Measurements from ENCODE around the gene ACTL6B.

Gene ACTL6B

GRCh38 chr7:100683659-100684533, 27.6 kb upstream of the ACTL6B start:
- no peak for DNase-seq

DNA sequence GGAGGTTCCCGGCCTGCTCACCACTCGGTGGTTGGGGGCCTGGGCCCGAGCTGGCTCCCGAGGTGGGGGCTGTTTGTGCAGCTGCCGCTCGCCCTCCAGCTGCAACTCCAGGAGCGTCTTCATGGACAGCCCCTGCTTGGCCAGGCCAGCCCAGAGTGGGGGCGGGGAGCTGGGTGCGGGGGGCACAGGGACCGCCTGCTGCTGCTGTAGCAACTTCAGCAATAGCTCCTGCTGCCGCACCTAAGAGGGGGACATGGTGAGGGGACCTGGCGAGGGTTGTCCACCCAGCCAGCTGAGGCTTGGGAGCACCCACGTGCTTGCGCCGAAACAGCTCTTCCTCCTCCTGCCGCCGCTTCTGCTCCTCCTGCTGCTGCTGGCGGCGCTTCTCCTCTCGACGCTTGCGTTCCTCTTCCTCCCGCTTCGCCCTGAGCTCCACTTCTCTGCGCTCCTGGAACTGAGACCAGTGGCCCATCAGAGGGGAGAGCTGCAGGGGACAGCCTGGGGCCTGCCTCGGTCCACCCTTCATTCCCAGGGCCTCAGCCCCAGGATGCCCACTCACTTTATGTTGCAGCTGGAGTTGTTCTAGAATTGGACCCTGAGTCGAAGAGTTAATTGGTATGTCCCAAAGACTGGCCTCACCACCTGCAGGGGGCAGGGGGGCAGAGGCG, 26.9 kb upstream of the ACTL6B start:
- DNase-seq, result no peak

- no peak for DNase-seq
Observed at GRCh38 chr7:100682228-100682741, 26.0 kb upstream of the ACTL6B start.

- no peak for DNase-seq
Observed at GRCh38 chr7:100681491-100682227, 25.4 kb upstream of the ACTL6B start.

- no peak for DNase-seq
Observed at GRCh38 chr7:100680576-100681271, 24.5 kb upstream of the ACTL6B start.

- DNase-seq, result no peak
Observed at GRCh38 chr7:100679927-100680575, 23.8 kb upstream of the ACTL6B start.

GRCh38 chr7:100679129-100679926, 23.1 kb upstream of the ACTL6B start:
- DNase-seq, result no peak

DNA sequence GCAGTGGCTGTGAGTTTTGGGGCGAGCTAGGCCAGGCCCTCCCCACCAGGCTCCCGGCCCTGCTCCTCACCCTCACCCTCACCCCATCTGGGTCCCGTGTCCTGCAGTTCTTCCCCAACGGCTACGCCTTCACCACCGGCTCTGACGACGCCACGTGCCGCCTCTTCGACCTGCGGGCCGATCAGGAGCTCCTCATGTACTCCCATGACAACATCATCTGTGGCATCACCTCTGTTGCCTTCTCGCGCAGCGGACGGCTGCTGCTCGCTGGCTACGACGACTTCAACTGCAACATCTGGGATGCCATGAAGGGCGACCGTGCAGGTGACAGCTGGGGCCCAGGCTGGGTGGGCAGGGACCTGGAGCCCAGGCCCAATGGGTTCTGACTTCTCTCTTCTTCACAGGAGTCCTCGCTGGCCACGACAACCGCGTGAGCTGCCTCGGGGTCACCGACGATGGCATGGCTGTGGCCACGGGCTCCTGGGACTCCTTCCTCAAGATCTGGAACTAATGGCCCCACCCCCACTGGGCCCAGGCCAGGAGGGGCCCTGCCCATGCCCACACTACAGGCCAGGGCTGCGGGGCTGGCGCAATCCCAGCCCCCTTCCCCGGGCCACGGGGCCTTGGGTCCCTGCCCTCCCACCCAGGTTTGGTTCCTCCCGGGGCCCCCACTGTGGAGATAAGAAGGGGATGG, 22.2 kb upstream of the ACTL6B start:
- no peak for DNase-seq

GRCh38 chr7:100677308-100678267, 21.3 kb upstream of the ACTL6B start:
- no peak for DNase-seq

DNA sequence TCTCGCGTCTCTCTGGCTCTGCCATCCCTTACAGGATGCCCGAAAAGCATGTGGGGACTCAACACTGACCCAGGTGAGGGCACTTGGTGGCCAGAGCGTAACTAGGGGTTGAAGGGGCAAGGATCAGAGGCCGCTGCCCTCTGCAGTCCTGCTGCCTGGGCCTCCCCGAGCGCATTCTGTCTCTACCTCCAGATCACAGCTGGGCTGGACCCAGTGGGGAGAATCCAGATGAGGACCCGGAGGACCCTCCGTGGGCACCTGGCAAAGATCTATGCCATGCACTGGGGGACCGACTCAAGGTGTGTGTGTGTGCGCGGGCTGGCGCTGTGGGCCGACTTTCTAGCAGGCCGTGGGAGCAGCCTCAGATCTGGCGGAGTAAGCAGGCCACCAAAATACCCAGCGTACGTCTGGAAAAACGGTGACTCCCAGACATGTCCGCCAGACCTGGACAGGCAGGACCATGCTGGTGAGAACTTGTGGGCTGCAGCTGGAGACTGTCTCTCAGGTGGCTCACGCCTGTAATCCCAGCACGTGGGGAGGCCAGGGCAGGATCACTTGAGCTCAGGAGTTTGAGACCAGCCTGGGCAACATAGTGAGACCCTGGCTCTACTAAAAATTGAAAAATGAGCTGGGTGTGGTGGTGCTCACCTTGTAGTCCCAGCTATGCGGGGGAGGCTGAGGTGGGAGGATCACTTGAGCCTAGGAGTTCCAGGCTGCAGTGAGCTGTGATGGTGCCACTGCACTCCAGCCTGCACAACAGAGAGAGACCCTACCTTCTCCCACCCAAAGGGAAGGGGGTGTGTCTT, 20.5 kb upstream of the ACTL6B start:
- no peak for DNase-seq

DNA sequence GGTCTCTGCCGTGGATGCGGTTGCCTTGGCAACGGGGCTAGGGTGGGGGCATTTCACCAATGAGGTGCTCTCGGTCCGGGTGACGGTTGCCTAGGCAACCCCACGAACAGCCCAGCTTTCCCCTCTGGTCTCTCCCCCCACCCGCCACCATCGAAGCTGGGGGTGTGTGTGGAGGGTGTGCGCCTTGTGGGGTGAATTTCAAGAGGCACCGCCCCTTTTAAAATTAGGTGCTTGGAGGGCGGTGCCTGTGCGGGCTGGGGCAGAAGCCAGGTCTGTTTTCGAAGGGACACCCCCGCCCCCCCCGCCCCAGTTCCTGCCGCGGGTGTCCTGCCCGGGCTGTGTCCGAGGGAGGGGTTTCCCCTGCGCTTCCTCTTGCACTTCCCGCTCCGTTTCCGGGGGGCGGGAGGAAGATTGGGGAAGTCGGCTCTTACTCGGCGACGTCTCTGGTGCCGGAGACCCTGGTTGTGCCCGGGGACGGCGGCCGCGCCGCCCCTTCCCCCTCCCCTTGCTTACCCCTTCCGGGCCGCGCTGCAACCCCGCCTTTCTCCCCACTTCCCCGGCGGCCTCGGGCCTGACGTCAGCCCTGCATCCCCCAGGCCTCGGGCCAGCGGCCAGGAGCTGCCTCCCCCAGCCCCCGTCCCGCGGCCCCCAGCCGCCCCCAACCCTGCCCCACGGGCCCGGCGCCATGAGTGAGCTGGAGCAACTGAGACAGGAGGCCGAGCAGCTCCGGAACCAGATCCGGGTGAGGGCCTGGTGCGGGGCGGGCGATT, 19.5 kb upstream of the ACTL6B start:
- DNase-seq, result peak; percentile 85

- no peak for DNase-seq
Observed at GRCh38 chr7:100675105-100675451, 18.8 kb upstream of the ACTL6B start.

- no peak for DNase-seq
Observed at GRCh38 chr7:100674411-100675104, 18.3 kb upstream of the ACTL6B start.

DNA sequence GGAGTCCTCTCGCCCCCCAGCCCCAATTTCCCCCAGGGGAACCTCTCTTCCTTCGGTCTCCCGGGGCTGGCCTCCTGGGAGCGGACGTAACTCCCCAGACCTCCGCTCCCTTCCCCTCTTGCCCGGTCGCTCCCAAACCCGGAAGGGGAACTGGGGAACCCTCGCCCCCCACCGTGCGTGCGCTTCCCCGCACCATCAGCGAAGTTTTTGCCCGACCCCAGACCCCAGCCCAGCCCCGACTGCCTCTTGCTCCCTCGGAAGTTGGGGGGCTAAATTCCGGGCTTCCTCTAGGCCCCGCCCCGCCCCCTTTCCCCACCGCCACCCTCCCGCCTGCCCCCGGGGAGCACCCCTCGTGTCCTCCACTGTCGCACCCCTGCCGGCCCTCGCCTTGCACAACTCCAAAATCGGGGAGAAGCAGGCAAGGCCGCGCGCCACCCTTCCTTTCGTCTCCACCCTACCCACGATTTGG, 17.7 kb upstream of the ACTL6B start:
- DNase-seq, result peak; percentile 59

GRCh38 chr7:100673302-100673941, 17.2 kb upstream of the ACTL6B start, which contains the start of gene GNB2:
Gene GNB2, plus strand, starts transcription at chr7:100673740. Its CDS starts 2,526 bp downstream, at chr7:100676266.
- DNase-seq, result peak; percentile 98
